Measurements from ENCODE around the gene CCDC17. TPM values are rescaled to one million over a fixed set of nuclear protein-coding genes. Genes with fewer than 3 reads are reported as not detected.

The CCDC17 gene
- polyA plus RNA-seq, 1 experiment, result 0.19 TPM

- no peak overlapping the region for H3K27ac ChIP-seq (ENCODE audit: low read depth, low read length)
- TF ChIP-seq CTCF (IDR thresholded peaks at IDR 0.05; ENCODE audit: low read depth, low read length), result no peak
- H3K4me3 ChIP-seq (ENCODE audit: low read depth, low read length), result no peak overlapping the region
- CTCF ChIA-PET, result no interaction called here
- no peak for DNase-seq (ENCODE audit: low read depth, low spot score)
- H3K9me3 ChIP-seq (ENCODE audit: control insufficient read depth, insufficient read depth, low read length), result no peaks in the 10 kb centered on the region
- POLR2A ChIA-PET, result no interaction called here
- H3K27me3 ChIP-seq (ENCODE audit: control insufficient read depth, insufficient read depth, low read length), result no peaks in the 10 kb centered on the region
These were observed 32.8 kb upstream of the CCDC17 start for GRCh38 chr1:45656573-45657226.

GRCh38 chr1:45654540-45655280 lies 30.9 kb upstream of the CCDC17 start:
- Histone ChIP-seq H3K27ac (ENCODE audit: low read depth, low read length) (no peak overlapping the region), H3K4me3 (ENCODE audit: low read depth, low read length) (no peak overlapping the region), H3K27me3 (ENCODE audit: control insufficient read depth, insufficient read depth, low read length) (no peaks in the 10 kb centered on the region), H3K9me3 (ENCODE audit: control insufficient read depth, insufficient read depth, low read length) (no peaks in the 10 kb centered on the region)
- ChIA-PET CTCF (no interaction called here), POLR2A (no interaction called here)
- DNase-seq (ENCODE audit: low read depth, low spot score), result no peak
- TF ChIP-seq CTCF (IDR thresholded peaks at IDR 0.05; ENCODE audit: low read depth, low read length), result no peak

- ChIA-PET CTCF (interaction anchor here (1.2 kb wide), 1 partner anchor 234 kb away, joined by 3 read pairs; no protein-coding TSS in a partner anchor), POLR2A (no interaction called here)
These were observed 23.6 kb upstream of the CCDC17 start for GRCh38 chr1:45647248-45648021.

GRCh38 chr1:45644661-45645060 lies 20.8 kb upstream of the CCDC17 start:
- ChIA-PET POLR2A (no interaction called here), CTCF (interaction anchor here (0.5 kb wide), 1 partner anchor 29 kb away, joined by 3 read pairs; no protein-coding TSS in a partner anchor)
- no peak for TF ChIP-seq CTCF (IDR thresholded peaks at IDR 0.05; ENCODE audit: low read depth, low read length)
- Histone ChIP-seq H3K9me3 (ENCODE audit: control insufficient read depth, insufficient read depth, low read length) (no peaks in the 10 kb centered on the region), H3K4me3 (ENCODE audit: low read depth, low read length) (no peak overlapping the region), H3K27me3 (ENCODE audit: control insufficient read depth, insufficient read depth, low read length) (no peaks in the 10 kb centered on the region), H3K27ac (ENCODE audit: low read depth, low read length) (no peak overlapping the region)
- DNase-seq (ENCODE audit: low read depth, low spot score), result no peak

More at GRCh38 chr1:45647248-45648021, 23.6 kb upstream of the CCDC17 start:
- H3K9me3 ChIP-seq (ENCODE audit: control insufficient read depth, insufficient read depth, low read length), result no peaks in the 10 kb centered on the region
- no peak overlapping the region for H3K27ac ChIP-seq (ENCODE audit: low read depth, low read length)
- no peaks in the 10 kb centered on the region for H3K27me3 ChIP-seq (ENCODE audit: control insufficient read depth, insufficient read depth, low read length)
- DNase-seq (ENCODE audit: low read depth, low spot score), result no peak
- no peak overlapping the region for H3K4me3 ChIP-seq (ENCODE audit: low read depth, low read length)
- TF ChIP-seq CTCF (IDR thresholded peaks at IDR 0.05; ENCODE audit: low read depth, low read length), result no peak
